ENCODE measurements around the gene UBE2D2.
"Not testable (repeated sequence)": the region's sequence is repeated elsewhere in the genome, so short reads cannot be mapped to it uniquely, and the experiment has no call there.

The UBE2D2 gene

GRCh38 chr5:139592289-139592688 lies 31.1 kb downstream of the UBE2D2 start:
- Histone ChIP-seq H3K27me3 (ENCODE audit: insufficient read depth, poor library complexity, severe bottlenecking) (no peaks in the 10 kb centered on the region), H3K4me3 (replicated peaks; ENCODE audit: insufficient read depth, low read length) (no peak overlapping the region), H3K27ac (replicated peaks) (no peak overlapping the region)
- no peak for DNase-seq (ENCODE audit: low read depth in 1 of 2, low spot score in 1 of 2)
- no peak for TF ChIP-seq REST (IDR thresholded peaks at IDR 0.05; ENCODE audit: insufficient replicate concordance, low read depth)
- no peak for TF ChIP-seq SPI1 (IDR thresholded peaks at IDR 0.05; ENCODE audit: borderline replicate concordance, low read depth)
- no peak for TF ChIP-seq POLR2AphosphoS5 (IDR thresholded peaks at IDR 0.05; ENCODE audit: low read depth)
- no peak for TF ChIP-seq CTCF (IDR thresholded peaks at IDR 0.05; ENCODE audit: insufficient read depth, low read length)
- TF ChIP-seq GABPA (IDR thresholded peaks at IDR 0.05; ENCODE audit: low read depth), result no peak

- H3K27ac ChIP-seq (replicated peaks); H3K4me3 ChIP-seq (replicated peaks; ENCODE audit: insufficient read depth, low read length); DNase-seq (ENCODE audit: low read depth in 1 of 2, low spot score in 1 of 2); H3K27me3 ChIP-seq (ENCODE audit: insufficient read depth, poor library complexity, severe bottlenecking): not testable (repeated sequence)
Observed at GRCh38 chr5:139593076-139593475, 31.9 kb downstream of the UBE2D2 start.

GRCh38 chr5:139593716-139594319 lies 32.7 kb downstream of the UBE2D2 start:
- no peak overlapping the region for H3K4me3 ChIP-seq (replicated peaks; ENCODE audit: insufficient read depth, low read length)
- DNase-seq (ENCODE audit: low read depth in 1 of 2, low spot score in 1 of 2), result no peak
- TF ChIP-seq POLR2AphosphoS5 (IDR thresholded peaks at IDR 0.05; ENCODE audit: low read depth), result no peak
- TF ChIP-seq GABPA (IDR thresholded peaks at IDR 0.05; ENCODE audit: low read depth), result no peak
- TF ChIP-seq REST (IDR thresholded peaks at IDR 0.05; ENCODE audit: insufficient replicate concordance, low read depth), result no peak
- TF ChIP-seq CTCF (IDR thresholded peaks at IDR 0.05; ENCODE audit: insufficient read depth, low read length), result no peak
- no peak for TF ChIP-seq SPI1 (IDR thresholded peaks at IDR 0.05; ENCODE audit: borderline replicate concordance, low read depth)
- no peaks in the 10 kb centered on the region for H3K27me3 ChIP-seq (ENCODE audit: insufficient read depth, poor library complexity, severe bottlenecking)
- H3K27ac ChIP-seq (replicated peaks), result no peak overlapping the region

- H3K27me3 ChIP-seq (ENCODE audit: insufficient read depth, poor library complexity, severe bottlenecking), result no peaks in the 10 kb centered on the region
- no peak for TF ChIP-seq POLR2AphosphoS5 (IDR thresholded peaks at IDR 0.05; ENCODE audit: low read depth)
- no peak for TF ChIP-seq SPI1 (IDR thresholded peaks at IDR 0.05; ENCODE audit: borderline replicate concordance, low read depth)
- TF ChIP-seq REST (IDR thresholded peaks at IDR 0.05; ENCODE audit: insufficient replicate concordance, low read depth), result no peak
- TF ChIP-seq GABPA (IDR thresholded peaks at IDR 0.05; ENCODE audit: low read depth), result no peak
- TF ChIP-seq CTCF (IDR thresholded peaks at IDR 0.05; ENCODE audit: insufficient read depth, low read length), result no peak
Observed at GRCh38 chr5:139597134-139597533, 36.0 kb downstream of the UBE2D2 start.

GRCh38 chr5:139598601-139598965 lies 37.4 kb downstream of the UBE2D2 start:
- H3K27me3 ChIP-seq (ENCODE audit: insufficient read depth, poor library complexity, severe bottlenecking); H3K27ac ChIP-seq (replicated peaks); DNase-seq (ENCODE audit: low read depth in 1 of 2, low spot score in 1 of 2); H3K4me3 ChIP-seq (replicated peaks; ENCODE audit: insufficient read depth, low read length): not testable (repeated sequence)

More at GRCh38 chr5:139597134-139597533, 36.0 kb downstream of the UBE2D2 start:
- H3K27ac ChIP-seq (replicated peaks), result no peak overlapping the region
- H3K4me3 ChIP-seq (replicated peaks; ENCODE audit: insufficient read depth, low read length), result no peak overlapping the region
- DNase-seq (ENCODE audit: low read depth in 1 of 2, low spot score in 1 of 2), result no peak

All from HL-60 (cell line).